Transverse colon (tissue), 3 donors: ENCODE results near the gene MRPS22.

Experiments used
- EP300 ChIP-seq: sonication (generic); formaldehyde crosslinking; IDR thresholded peaks from one replicate; pipeline ENCODE4 v1.6.1; 2017; ENCODE audit warnings: antibody characterized with exemption, low read depth
- TF ChIP-seq, protein P1 (sequence below), 5 experiments: fragments of 200-600 bp in 3 of 5; fragments of 450-650 bp in 2 of 5; sonication (generic) in 3 of 5; IDR thresholded peaks; 1 replicate in 2 of 5; 2 replicates in 3 of 5; pipeline ENCODE4 v1.5.1; 2016 to 2017; ENCODE audit warnings: antibody characterized with exemption in 5 of 5, inconsistent platforms in 3 of 5, mild to moderate bottlenecking in 2 of 5, moderate library complexity in 1 of 5

- TF ChIP-seq, protein P1, sequence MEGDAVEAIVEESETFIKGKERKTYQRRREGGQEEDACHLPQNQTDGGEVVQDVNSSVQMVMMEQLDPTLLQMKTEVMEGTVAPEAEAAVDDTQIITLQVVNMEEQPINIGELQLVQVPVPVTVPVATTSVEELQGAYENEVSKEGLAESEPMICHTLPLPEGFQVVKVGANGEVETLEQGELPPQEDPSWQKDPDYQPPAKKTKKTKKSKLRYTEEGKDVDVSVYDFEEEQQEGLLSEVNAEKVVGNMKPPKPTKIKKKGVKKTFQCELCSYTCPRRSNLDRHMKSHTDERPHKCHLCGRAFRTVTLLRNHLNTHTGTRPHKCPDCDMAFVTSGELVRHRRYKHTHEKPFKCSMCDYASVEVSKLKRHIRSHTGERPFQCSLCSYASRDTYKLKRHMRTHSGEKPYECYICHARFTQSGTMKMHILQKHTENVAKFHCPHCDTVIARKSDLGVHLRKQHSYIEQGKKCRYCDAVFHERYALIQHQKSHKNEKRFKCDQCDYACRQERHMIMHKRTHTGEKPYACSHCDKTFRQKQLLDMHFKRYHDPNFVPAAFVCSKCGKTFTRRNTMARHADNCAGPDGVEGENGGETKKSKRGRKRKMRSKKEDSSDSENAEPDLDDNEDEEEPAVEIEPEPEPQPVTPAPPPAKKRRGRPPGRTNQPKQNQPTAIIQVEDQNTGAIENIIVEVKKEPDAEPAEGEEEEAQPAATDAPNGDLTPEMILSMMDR (IDR thresholded peaks at IDR 0.05): no peak
- TF ChIP-seq EP300: no peak
These were observed 3.0 kb upstream of the MRPS22 start for GRCh38 chr3:139340784-139341183.
